Progenitor cell of endocrine pancreas (in vitro differentiated cells): ENCODE data around the gene TEX14. TPM values are rescaled to one million over a fixed set of nuclear protein-coding genes. Genes with fewer than 3 reads are reported as not detected.

ENCODE experiments used
- DNase-seq: peaks from one replicate; pipeline ENCODE4 v3.0.0; 2021; ENCODE audit warnings: low spot score; ENCODE audit not compliant: unreplicated experiment
- H3K27ac Mint-ChIP-seq: 2 replicates; pipeline ENCODE4 v1.8.0; 2021; ENCODE audit warnings: mild to moderate bottlenecking, moderate library complexity, mixed read lengths
- H3K27me3 Mint-ChIP-seq: 2 replicates; pipeline ENCODE4 v1.8.0; 2021; ENCODE audit warnings: mixed read lengths
- H3K36me3 Mint-ChIP-seq: 2 replicates; pipeline ENCODE4 v1.8.0; 2022; ENCODE audit warnings: mixed read lengths; ENCODE audit not compliant: insufficient read depth
- H3K4me1 Mint-ChIP-seq: 2 replicates; pipeline ENCODE4 v1.8.0; 2021; ENCODE audit warnings: low read depth, mixed read lengths
- H3K4me3 Mint-ChIP-seq: 2 replicates; pipeline ENCODE4 v1.8.0; 2021; ENCODE audit warnings: low read depth, mild to moderate bottlenecking, moderate library complexity, mixed read lengths
- H3K9me3 Mint-ChIP-seq: 2 replicates; pipeline ENCODE4 v1.8.0; 2021; ENCODE audit warnings: low read depth, mixed read lengths
- total RNA-seq: library from RNA; stranded (reverse); gene quantifications from 2 replicates; pipeline ENCODE4 v1.2.1, GENCODE V29; 2021
- TF ChIP-seq, protein P1 (sequence below): fragments of 200-600 bp; sonication (generic); IDR thresholded peaks from one replicate; pipeline ENCODE4 v1.5.0; 2021; ENCODE audit warnings: antibody characterized with exemption, mild to moderate bottlenecking; ENCODE audit not compliant: unreplicated experiment

TEX14 gene
- total RNA-seq, 1 donor from 2014 or later, result 0.22 TPM

DNA sequence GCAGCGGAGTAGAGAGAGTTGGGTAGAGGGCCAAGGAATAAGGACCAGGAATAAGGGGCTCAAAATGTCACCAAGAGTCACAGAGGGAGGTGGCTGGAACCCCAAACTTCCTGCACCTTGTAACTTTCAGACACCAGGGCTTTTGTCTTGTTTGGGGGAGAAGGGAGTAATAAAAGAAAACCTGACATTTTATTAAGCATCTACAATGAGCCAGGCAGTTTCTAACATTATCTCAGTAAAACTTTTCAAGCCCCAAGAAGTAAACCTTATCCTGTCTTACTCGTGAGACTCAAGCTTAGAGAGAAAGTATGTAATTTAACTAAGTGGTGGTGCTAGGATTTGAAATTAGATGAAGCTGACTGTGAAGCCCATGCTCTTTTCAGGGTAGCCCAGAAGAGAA lies 176.6 kb downstream of the TEX14 start:
- Mint-ChIP-seq H3K4me1 (peaks cover 30% of the 10 kb centered on the region), H3K27me3 (no peaks in the 10 kb centered on the region)

GRCh38 chr17:58514770-58515157 lies 177.1 kb downstream of the TEX14 start:
- no peak for DNase-seq
- H3K4me1 Mint-ChIP-seq, result peaks cover 30% of the 10 kb centered on the region
- TF ChIP-seq, protein P1, sequence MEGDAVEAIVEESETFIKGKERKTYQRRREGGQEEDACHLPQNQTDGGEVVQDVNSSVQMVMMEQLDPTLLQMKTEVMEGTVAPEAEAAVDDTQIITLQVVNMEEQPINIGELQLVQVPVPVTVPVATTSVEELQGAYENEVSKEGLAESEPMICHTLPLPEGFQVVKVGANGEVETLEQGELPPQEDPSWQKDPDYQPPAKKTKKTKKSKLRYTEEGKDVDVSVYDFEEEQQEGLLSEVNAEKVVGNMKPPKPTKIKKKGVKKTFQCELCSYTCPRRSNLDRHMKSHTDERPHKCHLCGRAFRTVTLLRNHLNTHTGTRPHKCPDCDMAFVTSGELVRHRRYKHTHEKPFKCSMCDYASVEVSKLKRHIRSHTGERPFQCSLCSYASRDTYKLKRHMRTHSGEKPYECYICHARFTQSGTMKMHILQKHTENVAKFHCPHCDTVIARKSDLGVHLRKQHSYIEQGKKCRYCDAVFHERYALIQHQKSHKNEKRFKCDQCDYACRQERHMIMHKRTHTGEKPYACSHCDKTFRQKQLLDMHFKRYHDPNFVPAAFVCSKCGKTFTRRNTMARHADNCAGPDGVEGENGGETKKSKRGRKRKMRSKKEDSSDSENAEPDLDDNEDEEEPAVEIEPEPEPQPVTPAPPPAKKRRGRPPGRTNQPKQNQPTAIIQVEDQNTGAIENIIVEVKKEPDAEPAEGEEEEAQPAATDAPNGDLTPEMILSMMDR, result no peak
- peak overlapping the region; percentile 87 for H3K27ac Mint-ChIP-seq
- no peaks in the 10 kb centered on the region for H3K9me3 Mint-ChIP-seq
- peak overlapping the region; percentile 74 for H3K4me3 Mint-ChIP-seq
- no peaks in the 10 kb centered on the region for H3K27me3 Mint-ChIP-seq
- peaks cover 13% of the 10 kb centered on the region for H3K36me3 Mint-ChIP-seq

More for the DNA sequence above, 176.6 kb downstream of the TEX14 start:
- Mint-ChIP-seq H3K36me3 (peaks cover 7% of the 10 kb centered on the region), H3K27ac (peak overlapping the region; percentile 87), H3K4me3 (peak overlapping the region; percentile 74), H3K9me3 (no peaks in the 10 kb centered on the region)
- DNase-seq, result no peak
- TF ChIP-seq, protein P1, result no peak

GRCh38 chr17:58513965-58514769 lies 177.7 kb downstream of the TEX14 start, which contains the start of gene MTMR4:
Gene MTMR4, minus strand, starts transcription at chr17:58514638. Its CDS starts 231 bp downstream, at chr17:58514407.
- no peaks in the 10 kb centered on the region for H3K27me3 Mint-ChIP-seq

GRCh38 chr17:58513267-58513964 lies 178.4 kb downstream of the TEX14 start:
- TF ChIP-seq, protein P1, result no peak
- peak overlapping the region; percentile 87 for H3K4me3 Mint-ChIP-seq
- H3K4me1 Mint-ChIP-seq, result peaks cover 27% of the 10 kb centered on the region
- H3K36me3 Mint-ChIP-seq, result peaks cover 16% of the 10 kb centered on the region
- peak overlapping the region; percentile 92 for H3K27ac Mint-ChIP-seq
- no peak for DNase-seq
- H3K9me3 Mint-ChIP-seq, result no peaks in the 10 kb centered on the region
- no peaks in the 10 kb centered on the region for H3K27me3 Mint-ChIP-seq

More at GRCh38 chr17:58513965-58514769, 177.7 kb downstream of the TEX14 start, which contains the start of gene MTMR4:
- peak within 1 kb of the TSS; percentile 92 for H3K27ac Mint-ChIP-seq
- peak within 1 kb of the TSS; percentile 87 for H3K4me3 Mint-ChIP-seq
- peak; percentile 77 for DNase-seq
- TF ChIP-seq, protein P1, result no peak
- H3K4me1 Mint-ChIP-seq, result peaks cover 30% of the 10 kb centered on the region
- no peaks in the 10 kb centered on the region for H3K9me3 Mint-ChIP-seq
- peaks cover 16% of the 10 kb centered on the region for H3K36me3 Mint-ChIP-seq

DNA sequence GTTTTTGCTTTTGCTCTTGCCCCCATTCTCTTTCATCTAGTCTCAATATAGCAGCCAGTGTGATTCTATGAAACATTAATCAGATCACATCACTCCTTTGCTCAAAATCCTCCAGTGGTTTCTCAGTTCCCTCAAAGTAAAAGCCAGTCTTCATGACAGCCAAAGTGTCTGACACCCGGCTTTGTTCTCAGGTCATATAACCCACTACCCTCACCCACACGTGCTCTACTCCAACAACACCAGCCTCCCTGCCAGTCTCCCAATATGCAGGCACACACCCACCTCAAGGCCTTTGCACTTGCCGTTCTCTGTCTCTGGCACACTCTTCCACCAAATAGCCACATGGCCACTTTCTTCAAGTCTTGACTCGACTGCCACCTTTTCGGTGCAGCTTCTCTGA lies 181.8 kb downstream of the TEX14 start:
- Mint-ChIP-seq H3K27me3 (no peaks in the 10 kb centered on the region), H3K9me3 (no peaks in the 10 kb centered on the region), H3K36me3 (peaks cover 22% of the 10 kb centered on the region), H3K27ac (no peak overlapping the region), H3K4me1 (peaks cover 13% of the 10 kb centered on the region), H3K4me3 (no peak overlapping the region)
- DNase-seq, result no peak
- TF ChIP-seq, protein P1, result no peak
